H1 (cell line): ENCODE results near the gene CAPN15. TPM values are rescaled to one million over a fixed set of nuclear protein-coding genes. Genes with fewer than 3 reads are reported as not detected.

Experiments
- ASH2L ChIP-seq: fragments of 200-600, 300-600 bp; sonication (generic); IDR thresholded peaks from one replicate; pipeline ENCODE4 v1.7.1; 2017; ENCODE audit warnings: low read length
- BACH1 ChIP-seq: IDR thresholded peaks from 2 replicates; pipeline ENCODE4 v1.6.1; 2012; ENCODE audit warnings: low read length, improper control_type of control experiment
- NRF1 ChIP-seq: IDR thresholded peaks from 2 replicates; pipeline ENCODE4 v1.6.1; 2011; ENCODE audit warnings: mild to moderate bottlenecking, low read depth, low read length, improper control_type of control experiment
- SAP30 ChIP-seq: fragments of 300-600 bp; sonication (generic); IDR thresholded peaks from 2 replicates; pipeline ENCODE4 v1.7.1; 2012; ENCODE audit warnings: low read length, moderate library complexity, mild to moderate bottlenecking, inconsistent platforms; ENCODE audit not compliant: insufficient read depth, insufficient replicate concordance
- polyA plus RNA-seq, 7 experiments: library from polyadenylated mRNA; depleted of rRNA in 3 of 7; stranded (reverse) in 5 of 7; unstranded in 2 of 7; fragments of >200 nt in 5 of 7; fragments of 200-250 nt in 2 of 7; gene quantifications; 1 replicate in 5 of 7; 2 replicates in 1 of 7; 4 replicates in 1 of 7; pipeline versions ENCODE4 v1.2.1 to v1.2.3, GENCODE V29; 2011 to 2013; ENCODE audit warnings: missing spikeins in 2 of 7, mixed read lengths in 2 of 7
- total RNA-seq: library from RNA; stranded (reverse); fragmentation: NEBNext Ultra II Directional; extraction: Animal tissue kit (Norgen Biotek cat#: 25700); gene quantifications from 2 replicates; pipeline ENCODE4 v1.2.1, GENCODE V29; 2021
- TF ChIP-seq, protein P1 (sequence below), 3 experiments: IDR thresholded peaks; 1 replicate in 2 of 3; 2 replicates in 1 of 3; pipeline versions ENCODE4 v1.5.1 to v1.6.1; 2011; ENCODE audit warnings: low read length in 3 of 3, mild to moderate bottlenecking in 3 of 3, inconsistent platforms in 2 of 3, low read depth in 1 of 3, moderate library complexity in 1 of 3; ENCODE audit not compliant: insufficient read depth in 1 of 3; ENCODE audit errors: control extremely low read depth in 1 of 3

The CAPN15 gene
- total and polyA plus RNA-seq, 2 of the 8 experiments (the other 6 are each of a cell fraction or from before 2014, with no cell fraction given) = 38.9 to 76.9 TPM

DNA sequence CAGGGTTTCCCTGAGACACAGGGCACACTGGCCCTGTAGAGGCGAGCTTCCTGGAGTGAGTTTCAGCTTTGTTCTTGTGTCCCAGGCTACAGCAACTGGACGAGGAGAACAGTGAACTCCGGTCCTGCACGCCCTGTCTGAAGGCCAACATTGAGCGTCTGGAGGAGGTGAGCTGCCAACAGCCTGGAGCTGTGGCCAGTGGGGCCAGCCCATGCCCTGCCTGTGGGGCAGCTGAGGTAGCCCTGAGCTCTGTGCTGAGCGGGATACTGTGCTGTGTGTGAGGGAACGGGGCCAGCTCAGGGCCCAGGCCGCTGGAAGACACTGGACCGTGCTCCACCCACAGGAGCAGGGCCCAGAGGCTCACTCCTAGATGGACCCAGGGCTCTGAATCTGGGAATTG is 8.7 kb upstream of the CAPN15 start (continued):
- no peak for TF ChIP-seq ASH2L
- no peak for TF ChIP-seq SAP30
- TF ChIP-seq BACH1 = no peak
- no peak for TF ChIP-seq NRF1
- TF ChIP-seq, protein P1, sequence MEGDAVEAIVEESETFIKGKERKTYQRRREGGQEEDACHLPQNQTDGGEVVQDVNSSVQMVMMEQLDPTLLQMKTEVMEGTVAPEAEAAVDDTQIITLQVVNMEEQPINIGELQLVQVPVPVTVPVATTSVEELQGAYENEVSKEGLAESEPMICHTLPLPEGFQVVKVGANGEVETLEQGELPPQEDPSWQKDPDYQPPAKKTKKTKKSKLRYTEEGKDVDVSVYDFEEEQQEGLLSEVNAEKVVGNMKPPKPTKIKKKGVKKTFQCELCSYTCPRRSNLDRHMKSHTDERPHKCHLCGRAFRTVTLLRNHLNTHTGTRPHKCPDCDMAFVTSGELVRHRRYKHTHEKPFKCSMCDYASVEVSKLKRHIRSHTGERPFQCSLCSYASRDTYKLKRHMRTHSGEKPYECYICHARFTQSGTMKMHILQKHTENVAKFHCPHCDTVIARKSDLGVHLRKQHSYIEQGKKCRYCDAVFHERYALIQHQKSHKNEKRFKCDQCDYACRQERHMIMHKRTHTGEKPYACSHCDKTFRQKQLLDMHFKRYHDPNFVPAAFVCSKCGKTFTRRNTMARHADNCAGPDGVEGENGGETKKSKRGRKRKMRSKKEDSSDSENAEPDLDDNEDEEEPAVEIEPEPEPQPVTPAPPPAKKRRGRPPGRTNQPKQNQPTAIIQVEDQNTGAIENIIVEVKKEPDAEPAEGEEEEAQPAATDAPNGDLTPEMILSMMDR (IDR thresholded peaks at IDR 0.05; ENCODE audit: control extremely low read depth in 1 of 3, insufficient read depth in 1 of 3, low read depth in 1 of 3, low read length in 3 of 3) = no peak
